Stimulated activated effector memory CD8-positive, alpha-beta T cell treated with anti-CD3 and anti-CD28 coated beads, Interleukin-12 subunit alpha, Interleukin-12 subunit beta, amount 100 ng/mL, for 72 hours (primary cell): ENCODE data around the gene ANKLE1.

Source experiments
- ATAC-seq: fragments of 150-1000 bp; cut with Tn5 transposase; 2 replicates; pipeline ENCODE4 v1.10.0; 2021
- DNase-seq, 2 donors: peaks; one replicate each; pipeline ENCODE4 v3.0.0; 2021 to 2022; ENCODE audit warnings: low spot score in 2 of 2
- H3K27ac Mint-ChIP-seq: one replicate; pipeline ENCODE4 v1.8.0; 2022; ENCODE audit warnings: mild to moderate bottlenecking, mixed read lengths
- H3K36me3 Mint-ChIP-seq: one replicate; pipeline ENCODE4 v1.8.0; 2022; ENCODE audit warnings: mild to moderate bottlenecking, mixed read lengths
- H3K4me1 Mint-ChIP-seq: one replicate; pipeline ENCODE4 v1.8.0; 2022; ENCODE audit warnings: mixed read lengths
- H3K4me3 Mint-ChIP-seq: one replicate; pipeline ENCODE4 v1.8.0; 2022; ENCODE audit warnings: mild to moderate bottlenecking, mixed read lengths
- H3K9me3 Mint-ChIP-seq: one replicate; pipeline ENCODE4 v1.8.0; 2022; ENCODE audit warnings: mixed read lengths

ANKLE1 gene

DNA sequence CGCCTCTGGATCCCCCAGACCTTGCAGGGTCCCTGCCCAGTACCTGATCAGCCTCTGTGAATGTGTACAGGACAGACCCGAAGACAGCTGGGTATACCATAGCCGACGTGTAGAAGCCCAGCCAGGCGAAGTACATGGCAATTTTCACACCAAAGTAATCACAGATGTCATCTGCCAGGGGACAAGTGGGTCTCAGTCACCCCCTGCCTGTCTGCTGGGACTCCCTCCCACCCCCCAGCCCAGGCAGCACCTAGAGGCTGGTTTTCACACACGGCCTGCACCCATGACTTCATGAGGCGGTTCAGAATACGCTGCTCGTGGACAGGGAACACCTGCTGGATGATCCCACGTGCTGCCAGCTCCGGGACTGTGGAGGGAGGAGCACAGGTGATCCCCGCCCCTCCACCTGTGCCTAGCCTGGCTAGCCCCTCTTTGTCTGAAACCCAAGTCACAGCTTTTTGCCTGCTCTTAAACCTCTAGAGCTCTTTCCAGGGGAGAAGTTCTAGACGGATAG is 49.4 kb downstream of the ANKLE1 start:
- Mint-ChIP-seq H3K4me3 (no peak overlapping the region), H3K9me3 (no peaks in the 10 kb centered on the region), H3K27ac (peak overlapping the region; percentile 20), H3K36me3 (no peaks in the 10 kb centered on the region), H3K4me1 (peaks cover 29% of the 10 kb centered on the region)
- ATAC-seq (no peak), DNase-seq (no peak)

DNA sequence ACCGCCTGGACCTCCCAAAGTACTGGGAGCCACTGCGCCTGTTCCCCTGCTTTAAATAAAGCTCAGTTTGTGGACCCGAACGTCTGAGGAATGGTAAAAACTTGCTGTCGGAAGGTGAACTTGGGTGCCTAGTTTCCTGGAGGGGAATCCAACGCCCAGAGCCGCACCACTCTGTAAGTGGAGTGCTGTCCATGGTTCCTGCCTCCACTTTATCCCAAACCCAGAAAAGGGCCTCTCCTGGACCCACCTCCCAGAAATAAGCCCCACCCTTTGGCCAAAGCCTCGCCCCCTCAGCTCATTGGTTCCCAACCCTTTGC is 50.6 kb downstream of the ANKLE1 start:
- H3K36me3 Mint-ChIP-seq: peaks cover 5% of the 10 kb centered on the region

DNA sequence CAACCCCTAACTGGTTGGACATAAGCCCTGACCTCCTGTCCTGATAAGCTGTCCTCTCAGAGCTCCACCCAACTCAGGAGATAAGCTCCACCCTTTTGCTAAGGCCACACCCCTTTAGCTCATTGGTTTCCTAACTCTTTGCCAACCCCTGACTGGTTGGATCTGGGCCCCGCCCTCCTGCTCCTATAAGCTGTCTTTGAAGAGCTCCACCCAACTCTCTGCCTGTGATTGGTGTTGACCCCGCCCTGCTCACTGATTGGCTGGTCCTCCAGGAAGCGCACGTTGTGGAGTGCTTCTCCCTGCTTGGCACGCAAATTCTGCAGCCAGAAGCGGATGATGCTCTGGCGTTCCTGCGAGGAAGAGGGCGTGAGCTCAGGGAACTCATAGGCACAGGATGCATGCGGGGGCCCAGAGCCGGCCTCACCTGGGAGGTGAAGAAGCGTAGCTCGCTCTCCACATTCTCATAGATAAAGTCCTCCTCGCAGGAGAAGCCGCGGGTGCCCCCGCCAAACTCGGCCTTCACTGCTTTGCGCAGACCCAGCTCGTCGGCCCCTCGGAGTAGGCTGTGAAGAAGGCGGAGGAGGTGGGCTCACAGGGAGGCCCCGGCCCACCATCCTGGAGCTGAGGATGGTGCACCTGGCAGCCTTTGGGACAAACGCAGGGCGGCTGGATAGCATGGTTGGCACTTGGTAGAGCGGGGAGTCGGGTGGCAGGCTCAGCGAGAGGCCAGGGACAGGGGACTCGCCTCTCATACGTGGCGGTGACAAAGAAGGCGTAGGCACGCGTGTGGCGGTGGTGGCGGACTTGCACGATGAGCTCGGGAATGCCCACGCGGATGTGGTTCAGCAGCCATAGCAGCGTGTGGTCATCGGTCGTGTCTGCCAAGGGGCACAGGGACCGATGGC is 51.2 kb downstream of the ANKLE1 start:
- H3K9me3 Mint-ChIP-seq: no peaks in the 10 kb centered on the region
- DNase-seq (no peak), ATAC-seq (no peak)
- no peak overlapping the region for H3K27ac Mint-ChIP-seq
- peak overlapping the region; percentile 98 for H3K4me3 Mint-ChIP-seq
- peaks cover 43% of the 10 kb centered on the region for H3K4me1 Mint-ChIP-seq
- peaks cover 7% of the 10 kb centered on the region for H3K36me3 Mint-ChIP-seq

More for the DNA sequence above, 50.6 kb downstream of the ANKLE1 start:
- no peak overlapping the region for H3K27ac Mint-ChIP-seq
- peaks cover 42% of the 10 kb centered on the region for H3K4me1 Mint-ChIP-seq
- DNase-seq: no peak
- ATAC-seq: no peak
- H3K4me3 Mint-ChIP-seq: no peak overlapping the region
- no peaks in the 10 kb centered on the region for H3K9me3 Mint-ChIP-seq

DNA sequence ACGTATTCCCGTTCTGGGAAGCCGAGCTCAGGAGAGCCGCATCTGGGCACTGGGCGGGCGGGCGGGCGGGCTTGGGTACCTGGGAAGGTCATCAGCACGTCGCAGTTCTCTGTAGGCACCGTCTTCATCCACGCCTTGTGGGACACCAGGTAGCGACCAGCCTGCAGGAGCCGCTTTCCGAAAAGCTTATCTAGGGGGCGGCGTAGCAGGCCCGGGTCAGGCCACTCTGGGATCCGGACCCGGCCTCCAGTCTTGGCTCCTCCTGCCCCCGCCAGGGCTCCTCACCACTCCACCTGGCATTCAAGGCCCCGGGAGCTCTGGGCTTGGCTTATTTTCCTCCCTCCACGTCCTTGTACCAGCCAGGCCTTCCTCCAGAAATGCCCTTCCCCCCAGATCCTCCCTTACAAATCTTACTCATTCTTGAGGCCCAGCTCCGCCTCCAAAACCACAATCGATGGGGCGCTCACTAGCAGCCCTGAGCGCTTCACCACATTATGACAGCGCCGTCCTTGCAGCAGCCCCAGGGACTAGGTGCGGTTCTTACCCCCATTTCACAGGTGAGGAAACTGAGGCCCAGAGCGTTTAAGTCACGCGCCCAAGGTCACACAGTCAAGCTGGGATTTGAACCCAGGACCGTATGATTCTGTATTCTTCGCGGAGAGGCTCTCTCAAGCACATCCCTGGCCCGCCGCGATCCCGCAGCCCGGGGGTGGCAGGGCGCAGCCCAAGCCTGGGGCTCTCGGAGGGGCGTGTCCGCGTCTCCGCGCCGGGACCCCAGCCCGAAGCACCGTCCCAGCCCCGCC is 52.1 kb downstream of the ANKLE1 start:
- Mint-ChIP-seq H3K27ac (no peak overlapping the region), H3K9me3 (no peaks in the 10 kb centered on the region), H3K4me1 (peaks cover 50% of the 10 kb centered on the region), H3K36me3 (peaks cover 11% of the 10 kb centered on the region), H3K4me3 (peak overlapping the region; percentile 98)
- DNase-seq (peak in 1 of 2 donors; percentile 81), ATAC-seq (peak; percentile 64)

DNA sequence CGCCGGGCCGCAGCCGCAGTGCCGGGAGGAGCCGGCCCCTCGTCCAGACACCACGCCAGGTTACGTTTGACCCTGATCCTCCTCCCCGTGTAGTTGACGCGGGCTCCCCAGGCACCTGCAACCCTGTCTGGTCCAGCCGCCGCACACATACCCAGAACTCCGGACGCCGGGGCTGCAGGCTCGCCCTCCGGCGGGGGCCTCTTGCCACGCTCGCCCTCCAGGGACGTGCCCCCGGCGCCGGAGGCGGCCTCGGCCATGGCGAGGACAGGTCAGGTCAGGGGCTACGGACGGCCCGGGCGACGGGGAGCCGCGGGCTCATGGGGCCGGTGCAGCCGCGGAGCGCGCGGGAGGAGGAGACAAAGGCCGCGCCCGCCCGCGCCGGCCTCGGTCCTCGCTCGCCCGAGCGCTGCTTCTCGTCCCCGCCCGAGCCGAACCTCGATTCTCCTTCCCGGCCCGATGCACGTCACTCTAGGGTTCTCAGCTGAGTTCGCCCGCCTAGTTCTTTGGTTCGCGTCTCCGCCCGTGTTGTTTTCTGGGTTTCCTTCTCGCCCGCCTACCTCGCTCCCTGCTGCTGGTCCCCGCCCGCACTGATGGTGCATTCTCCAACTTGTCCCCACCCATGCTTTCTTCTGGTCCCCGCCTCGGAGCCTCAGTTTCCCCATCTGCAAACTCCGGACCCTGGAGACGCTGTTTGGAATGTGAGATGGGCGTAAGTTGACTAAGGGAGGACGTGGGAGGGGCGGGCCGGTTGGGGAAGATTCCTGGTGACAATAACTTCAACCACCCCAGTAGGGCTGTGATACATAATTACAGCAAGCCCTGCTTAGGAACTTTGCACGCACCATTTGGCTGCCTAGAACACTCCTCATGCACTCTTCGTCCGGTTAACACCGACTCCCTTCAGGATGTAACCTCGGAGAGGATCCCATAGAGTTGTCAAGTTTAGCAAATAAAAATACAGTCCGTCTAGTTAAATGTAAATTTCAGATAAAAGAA is 53.0 kb downstream of the ANKLE1 start, which contains the start of gene ANO8:
TSS of gene ANO8 (minus strand) at position 442 of the 996 bp plus-strand sequence. CDS start at position 257, 185 bp downstream.
- Mint-ChIP-seq H3K27ac (no peak within 1 kb of the TSS), H3K9me3 (no peaks in the 10 kb centered on the region), H3K36me3 (peaks cover 18% of the 10 kb centered on the region), H3K4me1 (peaks cover 52% of the 10 kb centered on the region), H3K4me3 (peak within 1 kb of the TSS; percentile 98)
- ATAC-seq (peak; percentile 66), DNase-seq (peak; percentile 82 to 98)

DNA sequence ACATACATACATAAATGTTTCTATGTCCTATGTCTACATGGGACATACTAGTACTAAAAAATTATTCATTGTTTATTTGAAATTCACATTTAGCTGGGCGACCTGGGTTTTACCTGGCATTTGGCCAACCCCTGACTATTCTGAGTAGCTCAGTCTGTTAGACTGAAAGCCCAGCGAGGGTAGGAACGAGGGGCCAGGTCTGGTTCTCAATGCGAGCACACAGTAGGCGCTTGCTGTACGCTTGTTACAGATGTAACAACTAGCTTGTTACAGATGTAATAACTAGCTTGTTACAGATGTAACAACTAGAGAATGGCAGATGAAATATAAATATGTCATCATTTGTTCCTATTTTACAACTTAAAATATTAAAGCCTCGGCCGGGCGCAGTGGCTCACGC is 53.9 kb downstream of the ANKLE1 start:
- Mint-ChIP-seq H3K9me3 (no peaks in the 10 kb centered on the region), H3K36me3 (peaks cover 25% of the 10 kb centered on the region), H3K4me3 (peak overlapping the region; percentile 98), H3K4me1 (peaks cover 48% of the 10 kb centered on the region), H3K27ac (no peak overlapping the region)
- ATAC-seq (no peak), DNase-seq (no peak)
